NOMO-1 treated with DMSO at 0.1 percent for 48 hours (cell line): Measurements from ENCODE around the gene CEP170B.
"Not testable (repeated sequence)": the region's sequence is repeated elsewhere in the genome, so short reads cannot be mapped to it uniquely, and the experiment has no call there.

Source experiments
- DNase-seq: peaks from one replicate; lab custom pipeline; 2025; ENCODE audit not compliant: unreplicated experiment; lab: John Stamatoyannopoulos, UW

CEP170B gene

GRCh38 chr14:104865081-104865630 is at the start of gene CEP170B:
CEP170B (plus strand) TSS chr14:104865268; CDS start chr14:104868451, 3,183 bp downstream.
- no peak for DNase-seq

- DNase-seq: no peak
Measured at GRCh38 chr14:104816616-104816884, 48.5 kb upstream of the CEP170B start.

GRCh38 chr14:104817930-104818713 is 46.9 kb upstream of the CEP170B start:
- no peak for DNase-seq

DNA sequence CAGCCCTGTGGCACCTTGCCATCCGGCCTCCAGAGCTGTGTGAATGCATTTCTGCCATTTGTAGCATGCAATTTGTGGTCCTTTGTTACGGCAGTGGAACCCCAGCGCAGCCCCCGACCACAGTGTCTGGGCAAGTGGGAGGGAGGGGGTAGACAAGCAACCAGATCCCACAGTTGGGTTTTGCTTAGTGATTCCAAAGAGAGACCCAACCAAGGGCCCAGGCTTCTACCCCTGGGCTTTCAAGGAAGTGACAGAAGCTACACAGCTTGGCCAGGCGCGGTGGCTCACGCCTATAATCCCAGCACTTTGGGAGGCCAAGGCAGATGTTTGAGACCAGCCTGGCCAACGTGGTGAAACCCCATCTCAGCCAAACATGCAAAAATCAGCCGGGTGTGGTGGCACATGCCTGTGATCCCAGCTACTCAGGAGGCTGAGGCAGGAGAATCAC is 46.3 kb upstream of the CEP170B start:
- no peak for DNase-seq

DNA sequence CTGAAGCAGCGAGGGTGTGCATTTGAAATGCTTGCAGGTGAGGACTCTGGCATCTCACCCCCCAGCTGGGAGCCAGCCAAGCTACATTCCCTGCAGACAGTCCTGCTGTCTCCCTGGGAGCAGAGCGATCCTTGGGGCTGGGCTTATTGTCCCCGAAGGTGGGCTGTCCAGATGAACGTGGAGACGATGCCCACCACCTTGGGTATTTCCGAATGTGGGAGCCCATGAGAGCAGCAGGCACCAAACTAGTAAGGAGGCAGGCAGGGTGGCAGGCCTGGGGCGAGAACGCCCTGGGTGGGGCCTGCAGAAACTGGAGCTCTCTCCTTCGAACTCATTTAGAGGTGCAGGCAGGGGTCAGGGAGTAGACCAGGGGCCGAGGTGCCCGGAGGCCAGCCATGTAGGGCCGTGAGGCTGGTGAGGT is 45.7 kb upstream of the CEP170B start:
- DNase-seq: no peak

GRCh38 chr14:104820669-104821228 is 44.3 kb upstream of the CEP170B start:
- no peak for DNase-seq

GRCh38 chr14:104821229-104821945 is 43.7 kb upstream of the CEP170B start:
- no peak for DNase-seq

DNA sequence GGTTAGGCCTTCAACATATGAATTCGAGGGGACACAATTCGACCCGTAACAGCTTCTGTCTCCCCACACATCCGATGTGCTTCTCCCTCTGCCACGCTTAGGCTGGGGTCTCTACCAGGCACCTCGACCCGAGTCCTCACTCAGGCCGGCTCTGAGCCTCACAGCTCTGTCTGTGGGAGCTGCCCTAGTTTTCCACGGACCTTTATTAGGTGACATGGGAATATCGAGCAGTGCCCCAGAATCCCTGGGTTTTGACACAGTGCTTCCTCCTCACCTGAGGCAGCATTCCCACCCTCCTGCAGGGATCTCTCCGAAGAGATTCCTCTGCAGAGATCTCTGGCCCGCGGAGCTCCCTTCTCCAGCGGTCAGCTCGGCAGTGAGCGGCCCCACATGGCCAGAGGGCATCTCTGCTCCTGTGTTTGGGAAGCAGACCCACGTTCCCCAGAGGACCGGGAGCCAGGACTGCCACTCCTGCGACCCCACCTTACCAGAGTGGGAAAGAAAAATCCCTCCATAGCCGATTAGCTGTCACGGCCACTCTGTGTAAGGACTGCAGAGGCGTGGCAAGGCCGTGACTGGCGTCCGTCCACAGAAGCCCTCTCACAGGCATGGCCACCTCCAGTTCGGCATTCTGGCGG is 43.0 kb upstream of the CEP170B start:
- DNase-seq: no peak

DNA sequence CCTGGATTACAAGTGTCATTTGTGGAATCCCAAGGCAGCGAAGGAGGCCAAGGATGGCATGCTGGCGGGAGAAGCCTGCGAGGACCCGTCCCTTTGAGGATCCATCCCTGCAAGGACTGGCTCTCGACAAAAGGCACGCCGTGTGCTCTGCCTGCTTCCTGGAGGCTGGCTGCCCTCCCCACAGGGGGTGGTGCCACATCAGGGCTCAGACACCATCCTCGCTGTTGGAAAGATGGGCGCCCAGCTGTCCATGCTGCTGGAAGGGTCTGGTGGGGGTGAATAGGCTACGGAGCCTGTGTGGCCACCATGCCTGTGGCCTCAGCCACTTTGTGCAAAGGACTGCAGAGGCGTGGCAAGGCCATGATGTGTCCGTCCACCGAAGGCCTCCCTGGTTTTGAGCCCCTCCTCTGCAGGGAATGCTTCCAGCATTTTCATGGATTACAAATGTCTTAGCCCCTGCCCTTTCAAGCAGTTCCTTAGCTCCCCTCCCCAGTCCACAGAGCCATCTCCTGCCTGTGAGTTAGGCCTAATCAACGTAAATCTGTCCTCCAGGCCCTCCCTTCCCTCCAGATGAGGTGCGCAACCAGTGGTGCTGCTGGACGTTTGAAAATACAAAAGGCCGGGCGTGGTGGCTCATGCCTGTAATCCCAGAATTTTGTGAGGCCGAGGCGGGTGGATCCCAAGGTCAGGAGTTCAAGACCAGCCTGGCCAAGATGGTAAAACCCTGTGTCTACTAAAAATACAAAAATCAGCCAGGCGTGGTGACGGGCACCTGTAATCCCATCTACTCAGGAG is 42.0 kb upstream of the CEP170B start:
- no peak for DNase-seq

DNA sequence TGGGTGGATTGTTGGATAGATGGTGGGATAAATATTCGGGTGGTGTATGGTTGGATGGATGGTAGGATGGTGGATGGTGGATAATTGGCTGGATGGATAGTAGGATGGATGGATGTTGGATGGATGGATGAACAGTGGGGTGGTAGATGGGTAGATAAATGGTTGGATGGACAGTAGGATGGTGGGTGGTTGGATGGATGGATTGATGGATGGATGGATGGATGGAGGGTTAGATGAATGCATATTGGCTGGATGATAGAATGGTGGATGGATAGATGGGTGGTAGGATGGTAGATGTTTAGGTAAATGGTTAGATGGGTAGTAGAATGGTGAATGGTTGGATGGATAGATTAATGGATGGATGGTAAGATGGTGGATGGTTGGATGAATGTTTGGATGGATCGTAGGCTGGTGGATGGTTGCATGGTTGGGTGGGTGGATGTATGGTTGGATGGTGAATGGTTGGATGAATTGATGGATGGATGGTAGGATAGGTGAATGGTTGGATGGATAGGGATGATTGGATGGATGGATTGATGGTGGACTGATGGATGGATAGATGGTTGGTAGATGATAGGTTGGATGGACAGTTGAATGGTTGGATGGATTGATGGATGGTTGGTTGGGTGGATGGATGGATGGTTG is 40.6 kb upstream of the CEP170B start:
- no peak for DNase-seq

DNA sequence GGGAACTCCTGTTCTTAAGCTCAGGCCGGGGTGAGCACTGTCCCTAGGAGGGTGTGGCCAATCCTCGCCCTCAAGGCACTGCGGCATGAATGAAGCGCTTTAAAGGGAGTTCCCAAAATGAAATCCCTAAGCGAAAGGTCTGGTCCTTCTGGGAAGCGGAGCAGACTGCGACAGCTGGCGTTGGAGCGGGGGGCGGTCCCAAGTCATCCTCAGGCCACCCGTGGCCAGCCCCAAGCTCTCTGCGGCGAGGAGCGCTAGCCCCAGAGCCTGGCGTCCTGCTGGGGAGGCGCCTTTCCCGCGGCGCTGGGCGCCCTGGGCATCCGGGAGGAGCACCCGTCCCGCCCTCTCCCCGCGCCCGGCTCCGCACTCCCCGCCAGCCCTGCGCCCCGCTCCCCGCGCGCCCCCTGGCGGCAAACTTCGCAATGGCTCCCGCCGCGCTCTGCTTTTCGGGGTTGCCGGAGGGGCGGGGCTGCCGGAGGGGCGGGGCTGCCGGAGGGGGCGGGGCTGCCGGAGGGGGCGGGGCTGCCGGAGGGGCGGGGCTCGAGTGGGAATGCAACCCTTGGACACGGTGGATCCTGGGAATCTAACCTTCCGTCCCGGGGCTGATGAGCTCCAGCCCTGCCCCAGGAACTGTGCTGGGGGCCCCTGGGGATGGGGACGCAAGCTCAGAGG is 38.7 kb upstream of the CEP170B start:
- peak; percentile 46 for DNase-seq

GRCh38 chr14:104826861-104827176 is 38.2 kb upstream of the CEP170B start:
- no peak for DNase-seq

DNA sequence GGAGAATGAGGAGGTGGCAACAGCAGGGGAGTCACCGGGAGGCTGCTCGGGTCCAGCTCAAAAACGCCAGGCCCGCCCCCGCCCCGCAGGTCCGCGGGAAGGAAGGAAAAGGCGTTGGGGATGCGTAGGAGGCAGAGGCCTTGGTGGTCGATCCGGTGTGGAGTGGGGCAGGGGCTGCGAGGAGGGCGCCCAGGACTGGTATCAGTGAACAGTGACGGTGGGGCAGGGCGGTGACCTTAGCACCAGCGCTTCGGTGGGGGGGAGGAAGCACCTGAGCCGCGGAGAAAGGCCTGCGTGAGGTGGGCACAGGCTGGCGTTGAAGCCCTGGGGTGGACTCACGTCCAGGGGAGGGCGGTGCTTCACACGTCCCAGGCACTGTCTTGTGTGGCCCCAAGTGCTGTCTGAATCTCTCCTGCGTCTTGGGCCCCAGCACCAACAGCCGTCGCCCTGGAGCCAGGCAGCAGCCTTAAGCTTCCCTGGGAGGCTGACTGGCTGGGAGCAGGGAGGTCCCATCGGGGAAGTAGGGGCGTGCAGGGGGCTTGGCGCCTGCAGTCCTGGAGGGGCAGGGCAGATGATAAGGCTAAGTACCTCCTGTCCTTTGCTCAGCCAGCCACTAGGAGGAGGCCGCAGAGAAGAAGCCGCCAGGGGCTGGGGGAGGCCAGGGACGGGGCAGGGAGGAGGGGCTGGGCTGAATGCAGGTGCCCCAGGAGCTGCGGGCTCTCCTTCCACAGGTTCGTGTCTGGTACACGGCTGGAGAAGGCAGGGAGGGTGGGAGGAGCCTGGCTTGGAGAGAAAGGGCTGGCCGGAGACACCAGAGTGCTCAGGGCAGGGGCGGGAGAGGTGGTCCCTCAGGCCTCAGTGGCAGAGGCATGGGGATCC is 37.7 kb upstream of the CEP170B start:
- DNase-seq: peak; percentile 36

- no peak for DNase-seq
Measured at GRCh38 chr14:104830781-104831180, 34.3 kb upstream of the CEP170B start.

DNA sequence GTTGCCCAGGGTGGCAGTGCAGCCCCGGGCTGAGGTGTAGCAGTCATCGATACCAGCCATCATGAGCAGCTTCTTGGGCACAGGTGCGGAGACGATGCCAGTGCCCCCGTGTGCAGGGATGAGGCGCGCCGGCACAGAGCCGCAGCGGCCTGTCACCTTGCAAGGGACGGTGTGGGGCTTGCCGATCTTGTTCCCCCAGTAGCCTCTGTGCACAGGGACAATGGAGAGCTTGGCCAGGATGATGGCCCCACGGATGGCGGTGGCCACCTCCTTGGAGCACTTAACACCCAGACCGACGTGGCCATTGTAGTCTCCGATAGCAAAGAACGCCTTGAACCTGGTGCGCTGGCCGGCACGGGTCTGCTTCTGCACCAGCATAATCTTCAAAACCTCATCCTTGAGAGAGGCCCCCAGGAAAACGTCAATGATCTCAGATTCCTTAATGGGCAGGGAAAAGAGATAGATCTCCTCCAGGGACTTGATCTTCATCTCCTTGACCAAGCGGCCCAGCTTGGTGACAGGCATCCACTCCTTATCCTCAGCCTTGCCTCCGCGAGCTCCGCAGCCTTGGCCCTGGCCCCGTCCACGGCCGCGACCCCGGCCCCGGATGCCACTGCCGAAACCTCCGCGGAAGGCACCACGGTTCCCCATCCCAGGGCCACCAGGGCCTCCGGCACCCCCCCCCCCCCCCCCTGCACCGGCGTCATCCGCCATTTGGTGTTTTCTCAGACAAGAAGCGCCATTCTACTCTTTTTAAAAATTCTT is 28.7 kb upstream of the CEP170B start:
- not testable (repeated sequence) for DNase-seq

DNA sequence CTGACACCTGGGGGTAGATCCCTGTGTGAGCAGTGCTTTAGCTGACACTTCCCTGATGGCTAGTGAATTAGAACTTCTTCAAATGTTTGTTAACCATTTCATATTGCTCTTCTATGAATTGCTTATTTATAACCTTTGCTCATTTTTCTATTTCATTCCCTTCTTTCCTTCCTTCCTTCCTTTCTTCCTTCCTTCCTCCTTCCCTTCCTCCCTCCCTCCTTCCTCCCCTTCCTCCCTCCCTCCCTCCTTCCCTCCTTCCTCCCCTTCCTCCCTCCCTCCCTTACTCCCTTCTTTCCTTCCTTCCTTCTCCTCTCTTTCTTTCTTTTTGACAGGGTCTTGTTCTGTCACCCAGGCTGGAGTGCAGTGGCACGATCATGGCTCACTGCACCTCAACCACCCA is 23.3 kb upstream of the CEP170B start:
- no peak for DNase-seq

DNA sequence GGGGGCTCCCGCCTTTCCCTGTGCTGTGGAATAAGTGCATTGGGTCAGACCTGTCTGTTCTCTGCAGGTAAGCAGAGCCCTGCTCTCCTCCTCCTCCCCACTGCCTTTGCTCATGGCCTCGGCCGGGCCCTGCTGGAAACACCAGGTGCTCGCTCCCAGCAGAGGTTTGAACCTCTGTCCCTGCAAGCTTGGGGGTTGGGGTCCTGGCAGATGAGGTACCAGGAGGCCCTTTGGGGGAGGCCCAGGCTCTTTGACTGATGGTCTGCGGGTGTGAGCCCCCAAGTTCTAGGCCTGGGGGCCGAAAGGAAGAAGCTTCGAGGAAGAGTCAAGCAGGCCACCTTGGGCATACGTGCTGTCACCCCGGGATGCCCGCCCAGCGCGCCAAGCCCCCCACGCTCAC is 22.1 kb upstream of the CEP170B start:
- DNase-seq: no peak
